ENCODE measurements around the gene GPATCH8. TPM values are rescaled to one million over a fixed set of nuclear protein-coding genes. Genes with fewer than 3 reads are reported as not detected.
"Not testable (repeated sequence)": the region's sequence is repeated elsewhere in the genome, so short reads cannot be mapped to it uniquely, and the experiment has no call there.

The GPATCH8 gene
- total RNA-seq, 1 donor from 2014 or later, result 28.2 TPM

GRCh38 chr17:44397479-44398440 lies 105.4 kb downstream of the GPATCH8 start:
- no peak for DNase-seq (ENCODE audit: low spot score)

GRCh38 chr17:44396946-44397345 lies 106.3 kb downstream of the GPATCH8 start:
- no peak for DNase-seq (ENCODE audit: low spot score)

GRCh38 chr17:44394833-44395232 lies 108.4 kb downstream of the GPATCH8 start:
- no peak for DNase-seq (ENCODE audit: low spot score)

GRCh38 chr17:44394112-44394511 lies 109.1 kb downstream of the GPATCH8 start:
- DNase-seq (ENCODE audit: low spot score), result not testable (repeated sequence)

- DNase-seq (ENCODE audit: low spot score), result no peak
Observed at GRCh38 chr17:44390250-44390870, 112.8 kb downstream of the GPATCH8 start.

GRCh38 chr17:44389723-44390202 lies 113.4 kb downstream of the GPATCH8 start:
- DNase-seq (ENCODE audit: low spot score), result no peak

GRCh38 chr17:44389281-44389680 lies 113.9 kb downstream of the GPATCH8 start, which contains the start of gene ITGA2B:
Gene ITGA2B (minus strand): TSS chr17:44389649. CDS start chr17:44389473, 176 bp downstream.
- DNase-seq (ENCODE audit: low spot score), result no peak

- no peak for DNase-seq (ENCODE audit: low spot score)
Observed at GRCh38 chr17:44387804-44388203, 115.4 kb downstream of the GPATCH8 start.

- no peak for DNase-seq (ENCODE audit: low spot score)
Observed at GRCh38 chr17:44386182-44386525, 117.1 kb downstream of the GPATCH8 start.

- peak; percentile 84 for DNase-seq (ENCODE audit: low spot score)
Observed at GRCh38 chr17:44385287-44386181, 117.7 kb downstream of the GPATCH8 start.

- no peak for DNase-seq (ENCODE audit: low spot score)
Observed at GRCh38 chr17:44384823-44385286, 118.4 kb downstream of the GPATCH8 start.

GRCh38 chr17:44384281-44384822 lies 118.9 kb downstream of the GPATCH8 start:
- no peak for DNase-seq (ENCODE audit: low spot score)

GRCh38 chr17:44383861-44384260 lies 119.3 kb downstream of the GPATCH8 start:
- DNase-seq (ENCODE audit: low spot score), result no peak

GRCh38 chr17:44383363-44383762 lies 119.8 kb downstream of the GPATCH8 start:
- no peak for DNase-seq (ENCODE audit: low spot score)

- no peak for DNase-seq (ENCODE audit: low spot score)
Observed at GRCh38 chr17:44382917-44383316, 120.3 kb downstream of the GPATCH8 start.

GRCh38 chr17:44381810-44382305 lies 121.3 kb downstream of the GPATCH8 start:
- DNase-seq (ENCODE audit: low spot score), result no peak

- no peak for DNase-seq (ENCODE audit: low spot score)
Observed at GRCh38 chr17:44380767-44381166, 122.4 kb downstream of the GPATCH8 start.

GRCh38 chr17:44379887-44380286 lies 123.3 kb downstream of the GPATCH8 start:
- DNase-seq (ENCODE audit: low spot score), result no peak

- DNase-seq (ENCODE audit: low spot score), result no peak
Observed at GRCh38 chr17:44378171-44378705, 125.0 kb downstream of the GPATCH8 start.

- DNase-seq (ENCODE audit: low spot score), result no peak
Observed at GRCh38 chr17:44376779-44377178, 126.4 kb downstream of the GPATCH8 start.

GRCh38 chr17:44376124-44376523 lies 127.1 kb downstream of the GPATCH8 start:
- DNase-seq (ENCODE audit: low spot score), result peak; percentile 69
